HEK293 (cell line): ENCODE measurements around the gene SPINT2.

Source experiments
- ZNF274 ChIP-seq, 2 experiments: fragments of 200-500 bp in 1 of 2; fragments of 450-650 bp in 1 of 2; sonication (Bioruptor generic) in 1 of 2; formaldehyde crosslinking in 1 of 2; IDR thresholded peaks; 2 replicates each; pipeline versions ENCODE4 v1.5.1 to v1.6.1; 2014 to 2016; ENCODE audit warnings: borderline replicate concordance in 1 of 2, inconsistent platforms in 1 of 2, low read length in 1 of 2, missing biosample characterization in 1 of 2, missing genetic modification characterization in 1 of 2
- ZNF391 ChIP-seq: fragments of 450-650 bp; formaldehyde crosslinking; IDR thresholded peaks from 2 replicates; pipeline ENCODE4 v1.5.1; 2016; ENCODE audit warnings: low read depth, missing biosample characterization, missing genetic modification characterization, borderline replicate concordance

DNA sequence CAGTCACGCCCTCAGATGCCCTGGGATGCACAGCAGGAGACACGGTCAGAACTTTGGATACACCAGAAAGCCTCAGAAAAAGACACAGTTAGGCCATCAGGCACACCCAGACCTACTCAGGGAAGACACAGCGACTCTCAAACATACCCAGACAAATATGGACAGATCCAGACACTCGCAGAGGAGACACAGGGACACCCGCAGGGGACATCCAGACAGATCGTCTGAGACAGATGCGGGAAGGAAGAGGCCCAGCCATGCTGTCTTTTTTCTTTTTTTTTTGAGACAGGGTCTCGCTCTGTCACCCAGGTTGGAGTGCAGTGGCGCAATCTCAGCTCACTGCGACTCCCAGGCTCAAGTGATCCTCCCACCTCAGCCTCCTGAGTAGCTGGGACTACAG, 45.2 kb upstream of the SPINT2 start:
- TF ChIP-seq ZNF274 (IDR thresholded peaks at IDR 0.05; ENCODE audit: low read length) = no peak
- no peak for TF ChIP-seq ZNF274 (tag by site-specific recombination; IDR thresholded peaks at IDR 0.05; ENCODE audit: borderline replicate concordance)
- TF ChIP-seq ZNF391 (tag by site-specific recombination) = no peak
